GM18508 (cell line): ENCODE measurements around the gene ATXN2.
"Not testable (repeated sequence)": the region's sequence is repeated elsewhere in the genome, so short reads cannot be mapped to it uniquely, and the experiment has no call there.

Experiments used
- ATAC-seq: cut with Tn5 transposase; IDR thresholded peaks from one replicate; pipeline ENCODE4 v1.9.1; 2021; ENCODE audit warnings: moderate number of reproducible peaks; ENCODE audit not compliant: insufficient read depth, unreplicated experiment

Gene ATXN2, protein sequence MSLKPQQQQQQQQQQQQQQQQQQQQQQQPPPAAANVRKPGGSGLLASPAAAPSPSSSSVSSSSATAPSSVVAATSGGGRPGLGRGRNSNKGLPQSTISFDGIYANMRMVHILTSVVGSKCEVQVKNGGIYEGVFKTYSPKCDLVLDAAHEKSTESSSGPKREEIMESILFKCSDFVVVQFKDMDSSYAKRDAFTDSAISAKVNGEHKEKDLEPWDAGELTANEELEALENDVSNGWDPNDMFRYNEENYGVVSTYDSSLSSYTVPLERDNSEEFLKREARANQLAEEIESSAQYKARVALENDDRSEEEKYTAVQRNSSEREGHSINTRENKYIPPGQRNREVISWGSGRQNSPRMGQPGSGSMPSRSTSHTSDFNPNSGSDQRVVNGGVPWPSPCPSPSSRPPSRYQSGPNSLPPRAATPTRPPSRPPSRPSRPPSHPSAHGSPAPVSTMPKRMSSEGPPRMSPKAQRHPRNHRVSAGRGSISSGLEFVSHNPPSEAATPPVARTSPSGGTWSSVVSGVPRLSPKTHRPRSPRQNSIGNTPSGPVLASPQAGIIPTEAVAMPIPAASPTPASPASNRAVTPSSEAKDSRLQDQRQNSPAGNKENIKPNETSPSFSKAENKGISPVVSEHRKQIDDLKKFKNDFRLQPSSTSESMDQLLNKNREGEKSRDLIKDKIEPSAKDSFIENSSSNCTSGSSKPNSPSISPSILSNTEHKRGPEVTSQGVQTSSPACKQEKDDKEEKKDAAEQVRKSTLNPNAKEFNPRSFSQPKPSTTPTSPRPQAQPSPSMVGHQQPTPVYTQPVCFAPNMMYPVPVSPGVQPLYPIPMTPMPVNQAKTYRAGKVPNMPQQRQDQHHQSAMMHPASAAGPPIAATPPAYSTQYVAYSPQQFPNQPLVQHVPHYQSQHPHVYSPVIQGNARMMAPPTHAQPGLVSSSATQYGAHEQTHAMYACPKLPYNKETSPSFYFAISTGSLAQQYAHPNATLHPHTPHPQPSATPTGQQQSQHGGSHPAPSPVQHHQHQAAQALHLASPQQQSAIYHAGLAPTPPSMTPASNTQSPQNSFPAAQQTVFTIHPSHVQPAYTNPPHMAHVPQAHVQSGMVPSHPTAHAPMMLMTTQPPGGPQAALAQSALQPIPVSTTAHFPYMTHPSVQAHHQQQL

DNA sequence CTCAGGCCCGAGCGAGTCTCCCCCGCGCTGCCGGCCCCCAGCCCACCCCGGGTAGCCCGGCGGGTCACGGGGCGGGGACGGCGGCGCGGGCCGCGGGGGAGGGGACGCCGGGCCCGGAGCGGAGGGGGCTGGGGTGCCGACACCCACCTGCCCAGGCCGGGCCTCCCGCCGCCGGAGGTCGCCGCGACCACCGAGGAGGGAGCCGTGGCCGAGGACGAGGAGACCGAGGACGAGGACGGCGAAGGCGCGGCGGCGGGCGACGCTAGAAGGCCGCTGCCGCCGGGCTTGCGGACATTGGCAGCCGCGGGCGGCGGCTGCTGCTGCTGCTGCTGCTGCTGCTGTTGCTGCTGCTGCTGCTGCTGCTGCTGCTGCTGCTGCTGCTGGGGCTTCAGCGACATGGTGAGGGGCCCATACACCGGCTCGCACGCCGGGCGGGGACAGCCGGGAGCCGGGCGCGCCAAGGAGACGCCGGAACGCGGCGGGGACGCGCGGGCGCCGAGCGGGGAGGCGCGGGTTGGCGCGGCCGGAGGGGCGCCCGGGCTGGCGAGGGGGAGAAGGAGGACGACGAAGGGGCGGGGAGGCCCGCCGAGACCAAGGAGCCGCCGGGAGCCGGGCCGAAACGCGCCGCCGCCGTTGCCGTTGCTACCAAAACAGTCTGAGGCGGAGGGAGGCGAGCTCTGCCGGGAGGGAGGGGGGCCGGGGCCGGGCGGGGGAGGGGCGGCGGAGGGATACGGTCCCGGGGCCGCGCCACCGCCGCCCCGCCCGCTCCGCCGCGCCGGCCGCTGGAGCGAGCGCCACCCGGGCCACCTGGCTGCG, at the start of gene ATXN2:
ATXN2 (minus strand) TSS at position 679 of the 816 bp plus-strand sequence; CDS start at position 398, 281 bp downstream.
- no peak for ATAC-seq

DNA sequence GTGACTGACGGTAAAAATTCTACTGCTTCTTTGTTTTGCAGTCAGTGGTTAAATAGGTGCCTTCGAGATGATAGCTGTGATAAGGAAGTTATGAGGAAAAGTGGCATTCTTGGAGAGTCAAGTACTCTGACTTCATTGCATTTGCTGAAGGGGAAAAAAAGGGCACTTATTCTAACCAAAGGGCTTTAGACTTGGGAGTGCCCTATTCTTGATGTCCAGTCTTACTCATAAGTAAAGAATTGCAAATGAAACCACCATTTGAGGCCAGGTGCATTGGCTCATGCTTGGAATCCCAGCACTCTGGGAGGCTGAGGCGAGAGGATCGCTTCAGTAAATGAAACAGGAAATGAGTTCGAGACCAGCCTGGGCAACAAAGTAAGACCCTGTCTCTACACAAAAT, 46.3 kb upstream of the ATXN2 start:
- ATAC-seq = no peak

DNA sequence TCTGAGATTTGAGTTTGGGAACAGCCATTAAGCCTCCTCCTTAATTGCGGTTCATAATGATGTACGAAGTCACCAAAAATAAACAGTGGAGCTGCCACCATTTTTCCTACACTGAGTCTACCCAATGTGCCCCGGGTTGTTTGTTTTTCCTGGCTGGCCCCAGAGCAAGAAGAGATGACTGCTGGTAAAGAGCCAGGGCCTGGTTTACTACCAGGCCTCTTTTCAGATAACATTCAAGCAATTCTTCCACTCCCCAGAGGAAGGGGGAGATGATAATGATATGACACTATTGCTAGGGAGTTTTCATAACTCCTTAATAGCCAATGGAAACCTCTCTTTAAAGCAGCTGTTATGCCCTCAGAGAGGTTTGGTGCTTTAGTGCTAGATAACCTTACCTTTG, 44.3 kb upstream of the ATXN2 start:
- no peak for ATAC-seq

DNA sequence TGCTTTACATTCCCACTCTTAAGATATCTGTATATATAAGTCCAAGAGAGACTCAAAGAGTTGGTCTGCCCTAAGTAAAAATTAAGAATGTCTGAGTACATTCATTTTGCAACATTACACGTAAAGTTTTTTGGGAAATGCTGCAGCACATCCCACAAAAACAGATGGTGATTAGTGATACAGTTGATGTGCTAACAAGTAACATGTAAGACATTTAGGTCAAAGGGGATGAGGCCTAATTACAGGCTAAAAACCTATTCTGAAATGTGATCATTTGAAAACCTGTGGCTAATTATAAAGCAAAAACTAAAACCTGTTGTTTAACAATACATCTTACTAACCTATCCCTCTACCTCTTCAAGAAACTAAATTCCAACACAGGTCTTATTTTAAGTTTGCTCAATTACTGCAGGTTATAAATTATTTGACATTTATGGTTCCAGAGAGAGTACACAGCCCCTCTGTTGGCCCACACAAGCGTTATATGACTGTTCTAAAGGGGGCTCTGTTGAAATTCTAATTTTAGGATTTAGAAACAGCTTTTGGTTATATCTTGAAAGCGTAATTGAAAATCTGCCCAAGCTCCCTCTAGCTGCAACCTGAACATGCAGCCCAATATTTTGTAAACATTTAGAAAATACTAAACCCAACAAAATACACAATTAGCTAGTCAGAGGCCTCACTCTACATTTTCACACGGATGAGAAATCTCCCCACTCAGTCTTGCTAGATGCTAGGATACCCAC, 43.7 kb upstream of the ATXN2 start:
- ATAC-seq = no peak

DNA sequence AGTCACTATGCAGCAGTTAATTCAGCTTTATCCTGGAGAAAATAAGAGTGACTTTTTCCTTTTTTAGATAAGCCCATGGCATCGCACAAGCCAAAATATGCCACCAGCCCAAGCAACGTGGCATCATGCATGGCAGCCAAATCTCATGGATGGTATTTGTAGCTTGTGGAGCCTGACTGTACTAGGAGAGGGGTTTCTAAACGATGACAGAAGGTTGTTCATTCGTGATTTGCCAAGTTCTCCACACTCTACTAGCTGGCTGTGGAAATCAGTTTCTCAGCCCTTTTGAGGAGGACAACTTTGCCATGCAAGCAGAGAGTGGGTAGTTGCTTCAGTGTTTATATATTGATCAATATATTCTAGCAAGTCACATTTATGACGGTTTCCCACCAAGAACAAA, 41.4 kb upstream of the ATXN2 start:
- no peak for ATAC-seq

DNA sequence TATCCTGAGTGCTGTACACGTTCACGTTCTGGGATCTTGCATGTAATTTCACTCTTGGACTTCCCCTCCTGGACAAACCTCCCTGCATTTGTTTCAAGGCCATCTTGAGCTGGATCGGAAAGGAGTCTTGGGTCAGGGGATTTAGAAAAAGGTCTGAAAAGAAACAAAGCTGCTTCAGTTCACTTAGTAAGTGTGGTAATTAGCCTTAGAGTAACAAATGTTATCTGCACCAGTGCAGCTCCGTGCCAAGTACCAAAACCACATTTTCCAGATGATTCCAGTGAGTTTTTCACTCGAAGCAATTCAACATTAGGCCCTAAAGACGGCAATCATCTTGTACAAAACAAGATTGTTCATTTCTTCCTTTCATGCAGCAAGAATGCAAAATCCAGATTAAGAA, 39.4 kb upstream of the ATXN2 start:
- no peak for ATAC-seq

DNA sequence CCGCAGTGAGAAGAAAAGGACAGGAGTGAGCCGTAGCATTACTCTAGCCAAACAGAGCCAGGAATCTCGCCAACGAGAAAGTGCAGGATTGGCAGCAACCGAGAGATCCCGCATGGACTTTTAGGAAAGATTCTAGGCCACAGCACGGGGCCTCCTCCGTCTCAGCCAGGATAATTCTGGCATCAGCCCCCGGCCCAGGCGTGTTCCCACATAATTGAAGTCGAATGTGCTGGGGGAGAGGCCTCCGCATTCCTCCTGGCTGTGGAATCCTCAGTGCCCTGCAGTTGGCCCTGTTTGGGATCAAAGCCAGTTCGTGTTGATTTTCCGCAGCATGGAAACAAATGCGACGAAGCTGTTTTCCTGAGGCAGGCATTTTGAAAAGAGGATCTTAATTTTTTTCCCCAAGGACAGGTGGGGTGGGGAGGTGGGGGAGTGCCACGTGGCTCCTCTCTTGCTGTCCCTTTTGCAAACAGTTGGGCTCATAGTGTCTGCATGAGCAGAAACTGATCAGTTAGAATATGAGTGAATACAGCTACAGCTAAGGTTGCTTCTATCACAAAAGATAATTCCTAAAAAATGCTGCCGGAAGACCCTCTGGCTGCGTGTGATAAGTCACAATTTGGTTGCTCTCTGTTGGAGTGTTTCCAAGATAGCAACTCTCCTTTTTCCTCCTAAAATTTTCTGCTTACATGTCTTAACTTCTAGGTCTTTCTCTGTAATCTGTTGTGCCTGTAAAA, 37.3 kb upstream of the ATXN2 start:
- no peak for ATAC-seq

DNA sequence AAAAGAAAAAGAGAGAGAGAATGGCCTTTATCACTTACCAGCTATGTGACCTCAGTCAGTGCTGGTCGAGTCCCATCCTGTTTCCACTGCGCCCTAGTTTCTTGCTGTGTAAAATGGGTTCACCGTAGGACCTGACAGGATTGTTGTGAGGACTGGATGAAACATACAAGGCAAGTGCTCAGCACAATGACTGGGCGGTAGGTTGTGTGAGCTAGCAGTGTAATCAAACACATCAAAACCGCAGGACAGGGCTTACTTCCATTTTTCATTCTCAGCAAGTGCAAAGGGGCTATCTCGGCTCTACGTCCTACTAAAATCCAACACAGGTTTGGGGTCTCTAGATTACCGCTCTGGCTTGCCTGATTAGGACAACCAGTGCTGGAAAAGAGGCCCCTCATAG, 36.4 kb upstream of the ATXN2 start:
- no peak for ATAC-seq

DNA sequence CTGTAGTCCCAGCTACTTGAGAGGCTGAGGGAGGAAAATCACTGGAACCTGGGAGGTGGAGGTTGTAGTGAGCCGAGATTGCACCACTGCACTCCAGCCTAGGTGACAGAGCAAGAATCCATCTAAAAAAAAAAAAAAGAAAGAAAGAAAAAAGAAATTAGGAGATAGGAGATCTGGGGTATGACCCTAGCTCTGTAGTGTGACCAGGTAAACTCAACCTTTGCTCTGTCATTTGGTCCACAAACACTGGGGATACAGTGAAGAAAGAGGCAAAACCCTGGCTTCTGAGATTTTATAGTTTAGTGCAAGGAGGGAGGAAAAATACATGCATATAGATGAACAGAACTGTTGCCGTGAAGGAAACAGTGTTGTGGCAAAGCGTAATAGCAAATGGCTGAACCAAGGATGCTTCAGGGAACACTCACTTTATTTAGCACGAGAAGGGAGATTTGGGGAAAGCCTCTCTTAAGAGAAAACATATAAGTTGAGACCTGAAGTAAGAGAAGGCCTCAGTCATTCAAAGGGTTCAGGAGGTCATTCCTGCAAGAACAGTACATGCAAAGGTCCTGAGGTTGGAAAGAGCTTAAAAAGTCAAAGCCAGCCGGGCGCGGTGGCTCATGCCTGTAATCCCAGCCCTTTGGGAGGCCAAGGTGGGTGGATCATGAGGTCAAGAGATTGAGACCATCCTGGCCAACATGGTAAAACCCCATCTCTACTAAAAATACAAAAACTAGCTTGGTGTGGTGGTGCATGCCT, 29.6 kb upstream of the ATXN2 start:
- no peak for ATAC-seq

DNA sequence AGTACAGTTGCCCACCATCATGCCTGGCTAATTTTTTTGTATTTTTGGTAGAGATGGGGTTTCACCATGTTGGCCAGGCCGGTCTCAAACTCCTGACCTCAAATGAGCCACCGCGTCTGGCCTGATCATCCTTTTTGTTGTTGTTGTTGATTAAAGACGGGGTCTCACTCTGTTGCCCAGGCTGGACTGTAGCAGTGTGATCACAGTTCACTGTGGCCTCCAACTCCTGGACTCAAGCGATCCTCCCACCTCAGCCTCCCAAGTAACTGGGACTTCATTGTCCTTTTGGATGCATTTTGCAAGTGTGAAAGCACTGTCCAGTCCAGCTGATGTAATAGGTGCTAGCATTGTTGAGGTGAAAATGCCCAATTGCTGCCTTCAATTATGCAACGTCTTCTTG, 27.1 kb upstream of the ATXN2 start:
- ATAC-seq = no peak

DNA sequence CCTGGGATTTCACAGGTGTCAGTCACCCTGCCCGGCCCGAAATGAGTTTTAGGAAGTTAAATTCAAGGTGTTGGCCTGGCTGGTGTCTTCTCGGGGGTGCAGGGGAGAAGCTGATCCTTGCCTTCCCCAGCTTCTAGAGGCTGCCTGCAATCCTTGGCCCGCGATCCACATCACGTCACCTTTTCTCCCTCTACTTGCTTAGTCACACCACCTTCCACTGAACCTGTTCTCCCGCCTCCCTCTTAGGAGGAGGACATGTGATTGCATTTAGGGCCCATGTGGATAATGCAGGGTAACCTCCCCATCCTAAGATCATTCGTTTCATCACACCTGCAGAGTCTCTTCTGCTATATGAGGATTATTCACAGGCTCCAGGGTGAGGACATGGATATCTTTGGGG, 25.4 kb upstream of the ATXN2 start:
- ATAC-seq = no peak

DNA sequence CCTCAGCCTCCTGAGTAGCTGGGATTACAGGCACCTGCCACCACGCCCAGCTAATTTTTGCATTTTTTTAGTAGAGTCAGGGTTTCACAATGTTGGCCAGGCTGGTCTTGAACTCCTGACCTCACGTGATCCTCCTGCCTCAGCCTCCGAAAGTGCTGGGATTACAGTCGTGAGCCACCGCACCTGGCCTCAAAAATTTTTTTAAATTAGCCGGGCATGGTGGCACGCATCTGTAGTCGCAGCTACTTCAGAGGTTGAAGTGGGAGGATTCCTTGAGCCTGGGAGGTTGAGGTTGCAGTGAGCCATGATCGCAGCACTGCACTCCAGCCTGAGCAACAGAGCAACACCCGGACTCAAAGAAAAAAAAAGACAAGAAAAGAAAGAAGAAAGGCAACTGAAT, 18.7 kb upstream of the ATXN2 start:
- not testable (repeated sequence) for ATAC-seq

DNA sequence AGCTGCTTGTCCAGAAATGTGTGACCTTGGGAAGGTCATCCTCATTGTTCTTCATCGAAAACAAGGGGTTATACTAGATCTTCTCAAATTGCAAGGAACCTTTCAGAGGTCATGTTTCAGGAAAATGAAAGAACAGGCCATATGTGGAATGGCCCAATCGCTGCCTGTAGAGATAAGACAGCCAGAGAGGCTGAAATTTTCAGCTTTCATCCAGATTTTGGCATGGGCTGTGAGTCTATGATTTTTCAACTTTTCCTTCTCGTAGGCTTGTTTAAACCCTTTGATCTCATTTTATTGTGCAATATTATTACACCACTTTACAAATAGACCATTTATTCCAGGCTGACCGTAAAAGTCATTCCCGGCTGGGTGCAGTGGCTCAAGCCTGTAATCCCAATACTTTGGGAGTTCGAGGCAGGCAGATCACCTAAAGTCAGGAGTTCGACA, 17.1 kb upstream of the ATXN2 start:
- no peak for ATAC-seq

DNA sequence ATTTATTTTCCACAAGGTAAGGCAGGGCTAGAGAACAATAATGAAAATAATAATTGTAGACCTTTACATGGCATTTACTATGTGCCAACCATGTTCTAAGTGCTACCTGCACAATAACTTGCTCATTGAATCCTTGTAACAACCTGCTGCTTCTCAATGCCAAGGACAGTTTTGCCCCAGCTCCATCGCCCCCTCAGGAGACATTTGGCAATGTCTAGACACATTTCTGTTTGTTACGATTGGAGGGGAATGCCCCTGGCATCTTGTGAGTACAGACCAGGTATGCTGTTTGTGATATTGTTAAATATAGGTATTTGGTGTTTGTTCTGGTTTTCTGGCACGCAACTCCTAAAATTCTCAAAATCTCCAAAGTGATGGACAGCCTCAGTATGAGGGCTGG, 8.1 kb upstream of the ATXN2 start:
- ATAC-seq = no peak

DNA sequence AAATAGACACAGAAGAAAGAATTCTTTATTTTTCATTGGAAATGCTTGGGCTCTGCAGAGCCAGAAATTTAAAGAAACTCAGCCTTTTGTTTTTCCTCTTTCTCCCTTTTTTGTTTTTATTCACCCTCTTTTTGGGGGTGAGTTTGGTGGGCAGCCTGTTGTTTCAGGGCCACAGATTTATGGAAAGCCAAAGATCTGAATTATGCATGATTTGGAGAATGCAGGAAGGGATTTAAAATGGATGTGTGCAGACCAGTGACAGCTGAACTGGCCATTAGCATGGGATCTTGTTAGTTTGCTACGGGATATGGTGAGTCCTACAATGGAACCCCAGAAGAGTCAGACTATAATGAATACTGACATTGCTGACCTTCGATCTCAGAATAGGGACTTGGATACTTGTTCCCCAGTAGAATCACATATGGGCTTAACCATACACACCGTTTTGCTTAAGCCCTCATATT, 7.7 kb upstream of the ATXN2 start:
- no peak for ATAC-seq

DNA sequence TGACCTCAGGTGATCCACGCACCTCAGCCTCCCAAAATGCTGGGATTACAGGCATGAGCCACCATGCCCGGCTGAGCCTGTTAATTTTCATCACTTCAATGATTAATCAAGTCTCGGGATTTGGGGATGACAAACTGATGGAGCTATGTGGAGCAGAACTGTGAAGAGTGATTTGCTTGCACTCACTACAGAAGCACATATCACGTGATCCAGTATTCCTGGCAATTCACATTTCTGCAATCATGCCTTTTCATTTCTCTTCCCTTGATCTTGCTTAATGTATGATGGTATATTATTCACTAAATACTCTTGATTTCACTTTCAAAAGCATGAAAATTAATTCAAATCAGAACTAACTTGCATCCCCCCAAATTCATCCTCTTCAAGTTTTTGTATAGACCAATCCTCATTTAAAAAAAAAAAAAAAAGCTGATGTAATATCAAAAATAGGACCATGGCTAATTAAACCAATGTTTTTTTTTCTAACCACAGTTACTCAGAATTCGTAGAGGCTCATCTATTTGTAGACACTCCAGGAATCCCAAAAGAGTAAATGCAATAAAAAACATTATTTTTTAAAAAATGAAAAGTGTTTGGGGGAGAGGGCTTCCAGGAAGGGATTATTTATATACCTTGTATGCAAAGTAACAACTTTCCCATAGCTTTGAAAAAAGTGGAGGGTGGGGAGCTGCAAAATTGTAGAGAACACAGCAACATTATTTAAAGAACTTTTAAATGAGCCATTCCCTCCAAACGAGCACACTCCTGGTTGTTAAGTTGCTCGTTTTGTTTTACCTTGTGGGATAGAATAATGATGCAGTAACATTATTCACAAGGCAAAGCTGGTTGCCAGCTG, 7.0 kb upstream of the ATXN2 start:
- ATAC-seq = no peak

DNA sequence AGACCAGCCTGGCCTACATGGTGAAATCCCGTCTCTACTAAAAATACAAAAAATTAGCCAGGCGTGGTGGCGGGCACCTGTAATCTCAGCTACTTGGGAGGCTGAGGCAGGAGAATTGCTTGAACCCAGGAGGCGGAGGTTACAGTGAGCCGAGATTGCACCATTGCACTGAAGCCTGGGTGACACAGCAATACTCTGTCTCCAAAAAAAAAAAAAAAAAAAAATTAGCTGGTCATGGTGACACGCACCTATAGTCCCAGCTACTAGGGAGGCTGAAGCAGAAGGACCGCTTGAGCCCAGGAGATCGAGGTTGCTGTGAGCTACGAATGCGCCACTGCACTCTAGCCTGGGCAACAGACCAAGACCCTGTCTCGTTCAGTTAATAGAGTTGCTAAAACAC, 3.7 kb upstream of the ATXN2 start:
- not testable (repeated sequence) for ATAC-seq
